ENCODE results near the gene EGR2.

Gene EGR2

GRCh38 chr10:62812672-62813439, 3.3 kb downstream of the EGR2 start:
- TF ChIP-seq CTCF (IDR thresholded peaks at IDR 0.05; ENCODE audit: control extremely low read depth, extremely low read depth, low read depth, missing control alignments) = no peak
- DNase-seq (ENCODE audit: extremely low spot score) = no peak
- POLR2A ChIA-PET = no interaction called here
- CTCF ChIA-PET = interaction anchor here (16.5 kb wide), 1 partner anchor 198 kb away, joined by 239 read pairs; no protein-coding TSS in a partner anchor

- TF ChIP-seq CTCF (IDR thresholded peaks at IDR 0.05; ENCODE audit: control extremely low read depth, extremely low read depth, low read depth, missing control alignments) = no peak
- ChIA-PET CTCF (interaction anchor here (0.6 to 16.5 kb wide), 6 partner anchors 130 to 373 kb away, joined by 3 to 239 read pairs (median 3); no protein-coding TSS in a partner anchor), POLR2A (interaction anchor here (0.6 to 1.0 kb wide), 4 partner anchors 74 to 322 kb away, joined by 3 to 5 read pairs (median 3); partner anchors contain the start of gene NRBF2)
- DNase-seq (ENCODE audit: extremely low spot score) = peak; percentile 74
Measured at GRCh38 chr10:62811159-62811875, 4.8 kb downstream of the EGR2 start.

- POLR2A ChIA-PET = interaction anchor here (0.6 to 1.0 kb wide), 2 partner anchors 81 to 170 kb away, joined by 3 to 5 read pairs; no protein-coding TSS in a partner anchor
- no peak for DNase-seq (ENCODE audit: extremely low spot score)
- CTCF ChIA-PET = interaction anchor here (1.1 to 16.5 kb wide), 4 partner anchors 8 to 195 kb away, joined by 3 to 239 read pairs (median 3); no protein-coding TSS in a partner anchor
- TF ChIP-seq CTCF (IDR thresholded peaks at IDR 0.05; ENCODE audit: control extremely low read depth, extremely low read depth, low read depth, missing control alignments) = no peak
Measured at GRCh38 chr10:62810156-62810902, 5.8 kb downstream of the EGR2 start.

GRCh38 chr10:62806251-62806650, 9.9 kb downstream of the EGR2 start:
- POLR2A ChIA-PET = interaction anchor here (1.1 kb wide), 1 partner anchor 73 kb away, joined by 3 read pairs; no protein-coding TSS in a partner anchor
- CTCF ChIA-PET = interaction anchor here (0.7 to 16.5 kb wide), 8 partner anchors 12 to 361 kb away, joined by 3 to 239 read pairs (median 4); no protein-coding TSS in a partner anchor
- no peak for TF ChIP-seq CTCF (IDR thresholded peaks at IDR 0.05; ENCODE audit: control extremely low read depth, extremely low read depth, low read depth, missing control alignments)
- no peak for DNase-seq (ENCODE audit: extremely low spot score)

- ChIA-PET CTCF (interaction anchor here (0.9 to 16.5 kb wide), 8 partner anchors 10 to 228 kb away, joined by 3 to 239 read pairs (median 4); no protein-coding TSS in a partner anchor), POLR2A (interaction anchor here (1.3 to 1.4 kb wide), 2 partner anchors 26 to 72 kb away, joined by 5 read pairs; no protein-coding TSS in a partner anchor)
- TF ChIP-seq CTCF (IDR thresholded peaks at IDR 0.05; ENCODE audit: control extremely low read depth, extremely low read depth, low read depth, missing control alignments) = no peak
- DNase-seq (ENCODE audit: extremely low spot score) = peak; percentile 26
Measured at GRCh38 chr10:62805231-62806099, 10.7 kb downstream of the EGR2 start.

Measured in GM10248 (cell line).